ENCODE data around the gene PROM1.

DNA sequence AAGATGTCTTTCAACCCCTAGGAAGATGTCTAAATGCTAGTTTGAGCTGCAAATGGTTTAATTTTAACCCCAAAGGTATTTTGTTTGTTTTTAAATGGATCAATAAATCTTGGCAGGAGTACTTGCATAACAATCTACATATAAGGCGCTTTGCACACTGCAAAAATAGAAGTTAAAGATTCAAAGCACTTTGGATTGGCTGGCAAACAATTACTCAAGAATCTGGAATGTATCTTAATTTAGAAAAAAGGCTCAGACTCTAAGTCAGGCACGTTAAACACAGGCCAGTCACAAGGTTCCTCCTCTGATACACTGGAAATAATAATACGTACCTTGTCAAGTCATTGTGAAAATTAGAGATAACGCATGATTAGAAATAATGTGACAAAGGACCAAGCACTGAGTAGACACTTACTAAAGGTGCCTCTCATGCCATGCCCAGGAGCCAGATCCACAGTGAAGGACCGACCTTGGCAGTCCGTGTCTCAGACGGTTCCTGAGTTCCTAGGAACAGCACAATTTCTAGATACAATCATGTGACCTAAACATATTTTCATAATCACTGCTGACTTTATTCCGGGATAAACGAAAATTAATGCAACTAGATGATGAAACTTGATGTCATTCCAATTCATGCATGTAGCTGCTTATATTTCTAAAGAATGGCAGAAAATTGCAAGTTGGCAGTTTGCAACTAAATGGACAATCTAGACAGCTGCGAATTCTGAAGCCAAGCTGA is 49.6 kb downstream of the PROM1 start:
- TF ChIP-seq, protein P1, sequence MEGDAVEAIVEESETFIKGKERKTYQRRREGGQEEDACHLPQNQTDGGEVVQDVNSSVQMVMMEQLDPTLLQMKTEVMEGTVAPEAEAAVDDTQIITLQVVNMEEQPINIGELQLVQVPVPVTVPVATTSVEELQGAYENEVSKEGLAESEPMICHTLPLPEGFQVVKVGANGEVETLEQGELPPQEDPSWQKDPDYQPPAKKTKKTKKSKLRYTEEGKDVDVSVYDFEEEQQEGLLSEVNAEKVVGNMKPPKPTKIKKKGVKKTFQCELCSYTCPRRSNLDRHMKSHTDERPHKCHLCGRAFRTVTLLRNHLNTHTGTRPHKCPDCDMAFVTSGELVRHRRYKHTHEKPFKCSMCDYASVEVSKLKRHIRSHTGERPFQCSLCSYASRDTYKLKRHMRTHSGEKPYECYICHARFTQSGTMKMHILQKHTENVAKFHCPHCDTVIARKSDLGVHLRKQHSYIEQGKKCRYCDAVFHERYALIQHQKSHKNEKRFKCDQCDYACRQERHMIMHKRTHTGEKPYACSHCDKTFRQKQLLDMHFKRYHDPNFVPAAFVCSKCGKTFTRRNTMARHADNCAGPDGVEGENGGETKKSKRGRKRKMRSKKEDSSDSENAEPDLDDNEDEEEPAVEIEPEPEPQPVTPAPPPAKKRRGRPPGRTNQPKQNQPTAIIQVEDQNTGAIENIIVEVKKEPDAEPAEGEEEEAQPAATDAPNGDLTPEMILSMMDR (IDR thresholded peaks at IDR 0.05): no peak
- TF ChIP-seq POLR2A (IDR thresholded peaks at IDR 0.05) (no peak), POLR2AphosphoS5 (IDR thresholded peaks at IDR 0.05) (no peak), EP300 (IDR thresholded peaks at IDR 0.05) (no peak)
